H1 (cell line): Measurements from ENCODE around the gene DIAPH1. TPM values are rescaled to one million over a fixed set of nuclear protein-coding genes. Genes with fewer than 3 reads are reported as not detected.
A peak's percentile ranks its signal among the peaks of the same experiment; 100 is the strongest.

Source experiments
- CTCF ChIA-PET: fragments of 300-600 bp; sonication (Branson Sonifier 250); formaldehyde crosslinking; loops from one replicate; lab custom pipeline; 2021; ENCODE audit not compliant: partially characterized antibody; lab: Charles Lee
- POLR2A ChIA-PET: fragments of 300-600 bp; sonication (Branson Sonifier 250); formaldehyde crosslinking; loops from one replicate; lab custom pipeline; 2021; ENCODE audit warnings: inconsistent platforms; ENCODE audit not compliant: partially characterized antibody; lab: Charles Lee
- DNase-seq, 2 experiments: peaks; one replicate each; pipeline versions ENCODE4 v3.0.0 to v3.0.0-alpha.2; 2010 to 2022; ENCODE audit warnings: low spot score in 2 of 2, low read depth in 1 of 2, mixed read lengths in 1 of 2
- FAIRE-seq: peaks from 2 replicates; lab custom pipeline; 2011; peaks lifted over from hg19 to GRCh38; lab: Jason Lieb, UNC
- H2AFZ ChIP-seq: 2 replicates; pipeline ENCODE4 v1.8.1; 2012; ENCODE audit warnings: low read length, inconsistent platforms
- H2AK5ac ChIP-seq: 2 replicates; pipeline ENCODE4 v1.6.1; 2013; ENCODE audit warnings: low read depth, low read length
- H2BK120ac ChIP-seq: replicated peaks from 2 replicates; pipeline ENCODE3; 2013; ENCODE audit warnings: low read depth, low read length, inconsistent platforms
- H2BK12ac ChIP-seq: 2 replicates; pipeline ENCODE4 v1.6.1; 2013; ENCODE audit warnings: low read depth, low read length
- H2BK15ac ChIP-seq: 2 replicates; pipeline ENCODE4 v1.6.1; 2013; ENCODE audit warnings: low read length
- H2BK20ac ChIP-seq: 2 replicates; pipeline ENCODE4 v1.6.1; 2013; ENCODE audit warnings: low read length
- H2BK5ac ChIP-seq: 2 replicates; pipeline ENCODE4 v1.6.1; 2013; ENCODE audit warnings: low read depth, low read length
- H3K14ac ChIP-seq: 2 replicates; pipeline ENCODE4 v1.6.1; 2013; ENCODE audit warnings: inconsistent platforms; ENCODE audit not compliant: insufficient read length
- H3K18ac ChIP-seq: 2 replicates; pipeline ENCODE4 v1.6.1; 2013; ENCODE audit warnings: low read length; ENCODE audit errors: extremely low read depth
- H3K23ac ChIP-seq: 2 replicates; pipeline ENCODE4 v1.6.1; 2013; ENCODE audit warnings: inconsistent platforms; ENCODE audit not compliant: insufficient read length
- H3K23me2 ChIP-seq: 2 replicates; pipeline ENCODE4 v1.6.1; 2013; ENCODE audit warnings: low read depth, low read length
- H3K27ac ChIP-seq: 2 replicates; pipeline ENCODE4 v1.6.1; 2011; ENCODE audit warnings: low read depth, low read length, inconsistent platforms
- H3K27me3 ChIP-seq, 4 experiments: replicated peaks in 1 of 4; 1 replicate in 1 of 4; 2 replicates in 3 of 4; pipeline versions ENCODE4 v1.6.1 to v1.8.1; 2011 to 2013; ENCODE audit warnings: low read length in 3 of 4, mild to moderate bottlenecking in 3 of 4, inconsistent platforms in 2 of 4, mixed read lengths in 2 of 4, moderate library complexity in 1 of 4; ENCODE audit not compliant: control insufficient read depth in 3 of 4, insufficient read depth in 3 of 4; ENCODE audit errors: extremely low read depth in 1 of 4
- H3K36me3 ChIP-seq, 4 experiments: 2 replicates each; pipeline versions ENCODE4 v1.6.1 to v1.8.1; 2011 to 2013; ENCODE audit warnings: mild to moderate bottlenecking in 4 of 4, low read length in 3 of 4, moderate library complexity in 2 of 4, control low read depth in 1 of 4, inconsistent platforms in 1 of 4; ENCODE audit not compliant: insufficient read depth in 4 of 4, control insufficient read depth in 2 of 4
- H3K4ac ChIP-seq: replicated peaks from 2 replicates; pipeline ENCODE3; 2013; ENCODE audit warnings: low read length, low read depth, mixed read lengths, inconsistent platforms; ENCODE audit not compliant: insufficient read length
- H3K4me1 ChIP-seq, 4 experiments: replicated peaks in 1 of 4; 1 replicate in 1 of 4; 2 replicates in 3 of 4; pipeline versions ENCODE4 v1.6.1 to v1.8.1; 2011 to 2013; ENCODE audit warnings: low read length in 3 of 4, inconsistent platforms in 2 of 4, mixed read lengths in 1 of 4; ENCODE audit not compliant: insufficient read depth in 4 of 4, control insufficient read depth in 3 of 4
- H3K4me2 ChIP-seq, 2 experiments: 2 replicates each; pipeline versions ENCODE4 v1.6.1 to v1.8.1; 2011 to 2013; ENCODE audit warnings: low read depth in 2 of 2, low read length in 2 of 2, control low read depth in 1 of 2, inconsistent platforms in 1 of 2, mild to moderate bottlenecking in 1 of 2; ENCODE audit not compliant: insufficient read depth in 1 of 2
- H3K4me3 ChIP-seq, 4 experiments: fragments of 200-600, 300-600 bp in 1 of 4; sonication (generic), shearing (Covaris generic), sonication (Bioruptor Twin) in 1 of 4; 2 replicates each; pipeline versions ENCODE4 v1.5.1 to v1.8.1; 2011 to 2016; ENCODE audit warnings: low read length in 4 of 4, low read depth in 3 of 4, control low read depth in 2 of 4, inconsistent platforms in 2 of 4, mild to moderate bottlenecking in 2 of 4, mixed read lengths in 1 of 4, moderate library complexity in 1 of 4; ENCODE audit not compliant: insufficient read depth in 2 of 4; ENCODE audit errors: extremely low read depth in 1 of 4
- H3K56ac ChIP-seq: replicated peaks from 2 replicates; pipeline ENCODE3; 2013; ENCODE audit warnings: low read depth, mild to moderate bottlenecking, mixed read lengths, low read length, inconsistent platforms; ENCODE audit not compliant: insufficient read length
- H3K79me1 ChIP-seq: 2 replicates; pipeline ENCODE4 v1.6.1; 2013; ENCODE audit warnings: low read depth, low read length, control low read depth
- H3K79me2 ChIP-seq, 2 experiments: 2 replicates each; pipeline versions ENCODE4 v1.6.1 to v1.8.1; 2012 to 2013; ENCODE audit warnings: low read length in 2 of 2, mild to moderate bottlenecking in 2 of 2, inconsistent platforms in 1 of 2; ENCODE audit not compliant: insufficient read depth in 2 of 2, control insufficient read depth in 1 of 2
- H3K9ac ChIP-seq, 4 experiments: replicated peaks in 1 of 4; 1 replicate in 1 of 4; 2 replicates in 3 of 4; pipeline versions ENCODE4 v1.6.1 to v1.8.1; 2011 to 2013; ENCODE audit warnings: low read depth in 3 of 4, low read length in 3 of 4, control low read depth in 2 of 4, mild to moderate bottlenecking in 2 of 4, moderate library complexity in 2 of 4, inconsistent platforms in 1 of 4; ENCODE audit errors: extremely low read depth in 1 of 4
- H3K9me3 ChIP-seq, 2 experiments: 2 replicates each; pipeline versions ENCODE4 v1.6.1 to v1.8.1; 2012 to 2013; ENCODE audit warnings: mild to moderate bottlenecking in 2 of 2, moderate library complexity in 2 of 2, control low read depth in 1 of 2, inconsistent platforms in 1 of 2, low read depth in 1 of 2, low read length in 1 of 2, mixed read lengths in 1 of 2; ENCODE audit not compliant: insufficient read depth in 2 of 2
- H4K20me1 ChIP-seq, 2 experiments: replicated peaks in 1 of 2; 2 replicates each; pipeline versions ENCODE3 to v1.8.1; 2011 to 2013; ENCODE audit warnings: inconsistent platforms in 2 of 2, low read length in 2 of 2, mild to moderate bottlenecking in 1 of 2; ENCODE audit not compliant: insufficient read depth in 2 of 2, control insufficient read depth in 1 of 2
- H4K5ac ChIP-seq: 2 replicates; pipeline ENCODE4 v1.6.1; 2013; ENCODE audit warnings: low read length, low read depth, mixed read lengths, inconsistent platforms; ENCODE audit not compliant: insufficient read length
- H4K8ac ChIP-seq: 2 replicates; pipeline ENCODE4 v1.8.0; 2013; ENCODE audit warnings: mild to moderate bottlenecking, moderate library complexity, low read length, inconsistent platforms; ENCODE audit not compliant: insufficient read depth; ENCODE audit errors: extremely low read depth
- H4K91ac ChIP-seq: replicated peaks from 2 replicates; pipeline ENCODE3; 2013; ENCODE audit warnings: low read length, mixed read lengths, inconsistent platforms; ENCODE audit not compliant: insufficient read length
- ATF2 ChIP-seq: IDR thresholded peaks from 2 replicates; pipeline ENCODE4 v1.6.1; 2012; ENCODE audit warnings: low read length, inconsistent platforms
- BACH1 ChIP-seq: IDR thresholded peaks from 2 replicates; pipeline ENCODE4 v1.6.1; 2012; ENCODE audit warnings: low read length, improper control_type of control experiment
- GABPA ChIP-seq: IDR thresholded peaks from 2 replicates; pipeline ENCODE4 v1.6.1; 2011; ENCODE audit warnings: mild to moderate bottlenecking, low read length, moderate library complexity, borderline replicate concordance; ENCODE audit not compliant: insufficient read depth
- GTF2F1 ChIP-seq: IDR thresholded peaks from 2 replicates; pipeline ENCODE4 v1.6.1; 2012; ENCODE audit warnings: low read depth, low read length, improper control_type of control experiment, borderline replicate concordance
- JUND ChIP-seq: IDR thresholded peaks from 2 replicates; pipeline ENCODE4 v1.6.1; 2011; ENCODE audit warnings: mild to moderate bottlenecking, improper control_type of control experiment, low read length
- KDM4A ChIP-seq: IDR thresholded peaks from one replicate; pipeline ENCODE4 v1.7.1; 2012; ENCODE audit warnings: low read depth, mild to moderate bottlenecking, moderate library complexity, low read length, inconsistent platforms; ENCODE audit not compliant: severe bottlenecking
- RAD21 ChIP-seq, 2 experiments: IDR thresholded peaks in 1 of 2; conservative IDR thresholded peaks in 1 of 2; 2 replicates each; pipeline ENCODE4 v1.6.1; 2011; ENCODE audit warnings: low read depth in 2 of 2, low read length in 2 of 2, improper control_type of control experiment in 1 of 2, inconsistent platforms in 1 of 2, mild to moderate bottlenecking in 1 of 2, moderate library complexity in 1 of 2
- SP4 ChIP-seq: IDR thresholded peaks from 2 replicates; pipeline ENCODE4 v1.6.1; 2012; ENCODE audit warnings: low read length, inconsistent platforms
- TAF7 ChIP-seq: optimal IDR thresholded peaks from 2 replicates; pipeline ENCODE3; 2011; ENCODE audit warnings: low read depth, mild to moderate bottlenecking, inconsistent platforms, low read length, moderate library complexity, borderline replicate concordance
- WGBS, 2 experiments: shearing (Covaris generic) in 1 of 2; methylation state at CpG; one replicate each; pipeline versions ENCODE4 v1.1.6 to v1.1.7; 2013 to 2015; ENCODE audit warnings: low lambda C conversion rate in 2 of 2, mixed read lengths in 2 of 2, inconsistent platforms in 1 of 2, low coverage in 1 of 2, missing lambda C conversion rate in 1 of 2; ENCODE audit not compliant: insufficient replicate concordance in 2 of 2, insufficient coverage in 1 of 2, insufficient read length in 1 of 2; ENCODE audit errors: extremely low coverage in 1 of 2, missing lambda C conversion rate in 1 of 2; 5-methylcytosine and 5-hydroxymethylcytosine counted together
- polyA plus RNA-seq, 7 experiments: library from polyadenylated mRNA; depleted of rRNA in 3 of 7; stranded (reverse) in 5 of 7; unstranded in 2 of 7; fragments of >200 nt in 5 of 7; fragments of 200-250 nt in 2 of 7; gene quantifications; 1 replicate in 5 of 7; 2 replicates in 1 of 7; 4 replicates in 1 of 7; pipeline versions ENCODE4 v1.2.1 to v1.2.3, GENCODE V29; 2011 to 2013; ENCODE audit warnings: missing spikeins in 2 of 7, mixed read lengths in 2 of 7
- total RNA-seq: library from RNA; stranded (reverse); fragmentation: NEBNext Ultra II Directional; extraction: Animal tissue kit (Norgen Biotek cat#: 25700); gene quantifications from 2 replicates; pipeline ENCODE4 v1.2.1, GENCODE V29; 2021

Gene DIAPH1
- total and polyA plus RNA-seq, 2 of the 8 experiments (the other 6 are each of a cell fraction or from before 2014, with no cell fraction given): 61.2 to 114 TPM

- H2BK12ac ChIP-seq: no peak within 1 kb of the TSS
- H3K9ac ChIP-seq: peak within 1 kb of the TSS; percentile 27 to 74 (median 53)
- H3K27me3 ChIP-seq: peaks cover 11 to 24% (median 23%) of the 10 kb centered on the region in 4 experiments
- H4K20me1 ChIP-seq: peaks cover 0 to 14% of the 10 kb centered on the region in 2 experiments
- no peak within 1 kb of the TSS for H3K14ac ChIP-seq
- DNase-seq (peak in 1 of 2 experiments; percentile 86), FAIRE-seq (no peak)
- H3K79me1 ChIP-seq: no peaks in the 10 kb centered on the region
- H2BK15ac ChIP-seq: no peak within 1 kb of the TSS
- H3K79me2 ChIP-seq: no peaks in the 10 kb centered on the region
- no peaks in the 10 kb centered on the region for H3K36me3 ChIP-seq
- ChIA-PET POLR2A (interaction anchor here (0.9 to 1.9 kb wide), 4 partner anchors 10 to 155 kb away, joined by 4 to 8 read pairs (median 5); partner anchors contain the start of genes PCDHGC5 and TAF7), CTCF (interaction anchor here (1.0 to 8.6 kb wide), 18 partner anchors 13 to 241 kb away, joined by 3 to 218 read pairs (median 4); partner anchors contain the start of genes PCDHGA10, PCDHGA11, PCDHGA12 and PCDHGA8)
- peak within 1 kb of the TSS; percentile 69; the same call in 1 of the 2 replicates for H4K8ac ChIP-seq
- no peak within 1 kb of the TSS for H4K5ac ChIP-seq
- H2BK20ac ChIP-seq: no peak within 1 kb of the TSS
- no peak within 1 kb of the TSS for H3K4ac ChIP-seq
- H3K27ac ChIP-seq: no peak within 1 kb of the TSS
- H4K91ac ChIP-seq: no peak within 1 kb of the TSS
- H2BK5ac ChIP-seq: no peak within 1 kb of the TSS
- no peak within 1 kb of the TSS; the same call in 1 of the 2 replicates for H3K18ac ChIP-seq
- no peaks in the 10 kb centered on the region for H3K9me3 ChIP-seq
- no peak within 1 kb of the TSS for H2BK120ac ChIP-seq
- H3K23me2 ChIP-seq: no peaks in the 10 kb centered on the region; the same call in 1 of the 2 replicates
- no peak within 1 kb of the TSS for H3K56ac ChIP-seq
- peaks cover 0 to 5% (median 3%) of the 10 kb centered on the region in 4 experiments; a peak in 4 of 7 replicates for H3K4me1 ChIP-seq
- 4% methylated on average over 28 of the region's 28 CpGs; no CpG with 5 or more reads in 1 of the 2 experiments for WGBS, 2 experiments
- peak within 1 kb of the TSS; percentile 98 to 100 for H3K4me2 ChIP-seq
- H3K4me3 ChIP-seq: peak within 1 kb of the TSS; percentile 68 to 85 (median 74)
- peak within 1 kb of the TSS; percentile 53 for H2AFZ ChIP-seq
- no peak within 1 kb of the TSS for H2AK5ac ChIP-seq
- H3K23ac ChIP-seq: no peak within 1 kb of the TSS
- TF ChIP-seq RAD21 (IDR thresholded peaks at IDR 0.05 in 1 of 2, conservative IDR thresholded peaks at IDR 0.05 in 1 of 2; ENCODE audit: low read depth in 2 of 2, low read length in 2 of 2) (peak; percentile 58 to 70), TAF7 (no peak), GTF2F1 (no peak), BACH1 (no peak), KDM4A (no peak), ATF2 (no peak), JUND (no peak), SP4 (no peak), GABPA (no peak)
Observed at GRCh38 chr5:141475625-141476131, 143.1 kb downstream of the DIAPH1 start, which contains the start of gene PCDHGC3. TSS of gene PCDHGC3 (plus strand) at chr5:141475966. CDS start at chr5:141476117, 151 bp downstream.
